Activated T-helper 1 cell treated with anti-CD3 and anti-CD28 coated beads, Interleukin-2, amount 50 U/mL, for 16 hours (primary cell): ENCODE data around the gene SLC49A4.

Experiments
- DNase-seq, 2 donors: peaks; one replicate each; pipeline ENCODE4 v3.0.0-alpha.2; 2020; ENCODE audit warnings: low read depth in 1 of 2, low spot score in 1 of 2

SLC49A4 gene

DNA sequence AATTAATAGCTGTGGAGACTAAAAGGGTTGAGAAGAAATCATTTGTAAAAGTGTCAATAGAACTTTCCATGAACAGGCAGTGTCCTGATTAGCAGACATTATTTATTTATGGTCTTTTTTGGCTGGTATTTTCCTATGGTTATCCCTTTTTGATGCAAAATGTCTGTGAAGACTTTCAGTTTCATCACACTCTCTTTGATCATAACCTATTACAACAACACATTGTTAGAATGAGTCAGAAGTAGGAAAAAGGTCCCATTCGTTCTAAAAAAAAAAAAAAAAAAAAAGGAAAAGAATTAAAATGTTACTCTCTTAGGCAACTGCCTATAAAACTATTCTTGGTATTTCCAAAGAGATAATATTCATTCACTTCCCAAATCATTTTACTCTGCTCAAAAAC is 62.1 kb downstream of the SLC49A4 start:
- DNase-seq, result no peak

DNA sequence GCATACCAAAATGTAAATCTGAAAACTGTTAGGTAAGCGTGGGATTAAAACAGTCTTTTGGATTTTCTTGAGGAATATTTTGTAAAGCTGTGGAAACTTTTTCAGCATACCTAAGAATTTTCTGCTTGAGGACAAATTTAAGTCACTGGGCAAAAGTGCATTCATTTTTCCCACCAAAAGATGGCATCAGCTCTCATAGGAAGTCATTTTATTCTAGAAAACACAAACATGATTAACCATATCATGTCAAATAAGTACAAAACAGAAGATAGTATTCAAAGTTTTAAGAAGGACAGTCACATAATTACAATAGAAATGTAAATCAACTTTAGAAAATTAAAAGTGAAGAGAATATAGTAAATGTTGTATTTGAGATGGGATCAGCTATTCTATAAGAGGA is 63.5 kb downstream of the SLC49A4 start:
- DNase-seq, result no peak

DNA sequence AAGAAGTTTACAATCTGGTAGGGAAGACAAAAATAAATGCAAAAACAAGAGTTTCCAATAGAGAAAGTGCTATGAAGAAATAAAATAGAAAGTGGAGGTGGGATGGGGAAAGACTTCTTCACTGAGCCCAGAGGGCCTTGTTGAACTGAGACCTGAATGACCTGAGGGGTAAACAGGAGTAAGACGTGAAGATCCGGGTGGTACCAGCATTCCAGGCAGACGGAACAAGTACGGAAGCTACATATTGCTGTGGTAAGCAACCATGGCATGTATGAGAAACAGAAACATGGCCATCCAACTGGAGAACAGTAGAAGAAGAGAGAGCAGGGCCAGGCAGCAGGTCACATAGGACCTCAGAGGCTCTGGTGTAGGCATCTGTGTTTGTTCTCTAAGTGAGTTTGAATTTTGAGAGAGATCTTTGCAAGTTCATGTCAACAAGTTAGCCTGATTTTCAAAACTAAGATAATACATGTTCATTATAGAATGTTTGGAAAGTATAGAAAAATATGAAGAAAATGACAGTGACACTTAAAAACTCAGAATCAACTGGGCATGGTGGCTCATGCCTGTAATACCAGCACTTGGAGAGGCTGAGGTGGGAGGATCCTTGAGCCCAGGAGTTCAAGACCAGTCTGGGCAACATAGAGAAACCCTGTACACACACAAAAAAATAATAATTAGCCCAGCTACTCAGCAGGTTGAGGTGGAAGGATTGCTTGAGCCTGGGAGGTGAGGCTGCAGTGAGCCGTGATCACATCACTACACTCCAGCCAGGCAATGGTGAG is 64.3 kb downstream of the SLC49A4 start:
- no peak for DNase-seq

DNA sequence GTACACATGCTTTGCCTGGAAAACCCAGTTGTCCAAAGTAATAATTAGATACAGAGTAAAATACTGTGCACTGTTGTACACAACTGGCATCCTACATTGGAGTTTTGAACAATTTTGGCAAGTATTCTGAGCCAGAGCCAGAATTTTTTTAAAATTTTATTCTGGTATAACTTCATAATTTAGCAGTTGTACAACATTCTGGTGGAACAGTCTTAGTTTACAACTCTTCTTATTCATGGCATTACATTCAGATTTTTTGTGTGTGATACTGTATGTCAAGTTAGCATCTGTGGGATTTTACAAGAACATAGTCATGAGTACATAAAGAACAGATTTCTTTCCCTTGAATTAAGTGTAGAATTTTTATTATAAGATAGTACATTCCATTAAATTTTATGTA is 67.5 kb downstream of the SLC49A4 start:
- no peak for DNase-seq

DNA sequence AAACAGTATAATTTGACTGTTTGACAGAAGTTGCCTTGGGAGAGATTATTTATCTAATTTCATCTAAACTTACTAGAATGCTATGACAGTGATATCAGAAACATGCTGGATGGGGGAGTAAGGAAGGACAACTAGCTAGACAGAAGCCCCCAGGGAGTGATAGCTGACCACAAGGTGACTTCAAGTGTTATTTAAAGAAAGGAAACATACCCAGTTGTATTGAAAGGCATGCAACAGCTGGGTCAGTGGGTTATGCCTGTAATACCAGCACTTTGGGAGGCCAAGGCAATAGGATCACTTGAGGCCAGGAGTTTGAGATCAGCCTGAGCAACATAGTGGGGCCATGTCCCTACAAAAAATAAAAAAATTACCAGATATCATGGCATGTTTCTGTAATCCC is 69.6 kb downstream of the SLC49A4 start:
- DNase-seq, result no peak

DNA sequence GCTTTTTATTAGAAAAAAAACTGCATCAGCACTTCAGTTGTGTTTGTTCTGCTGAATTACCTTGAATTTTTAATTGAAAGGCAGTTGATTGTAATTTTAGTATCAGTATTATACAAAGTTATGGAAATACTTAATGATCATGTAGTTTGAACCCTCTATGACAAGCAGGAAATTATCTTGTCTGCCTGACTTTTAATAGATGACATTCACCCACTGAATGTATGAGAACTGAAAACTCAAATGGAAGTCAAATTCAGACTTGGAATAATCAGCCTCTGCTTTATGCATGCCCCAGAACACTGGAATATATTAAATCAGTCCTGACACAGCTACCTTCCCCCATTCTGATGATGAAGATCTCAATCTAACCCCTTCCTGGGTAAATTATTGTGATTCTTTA is 73.5 kb downstream of the SLC49A4 start:
- DNase-seq, result no peak

DNA sequence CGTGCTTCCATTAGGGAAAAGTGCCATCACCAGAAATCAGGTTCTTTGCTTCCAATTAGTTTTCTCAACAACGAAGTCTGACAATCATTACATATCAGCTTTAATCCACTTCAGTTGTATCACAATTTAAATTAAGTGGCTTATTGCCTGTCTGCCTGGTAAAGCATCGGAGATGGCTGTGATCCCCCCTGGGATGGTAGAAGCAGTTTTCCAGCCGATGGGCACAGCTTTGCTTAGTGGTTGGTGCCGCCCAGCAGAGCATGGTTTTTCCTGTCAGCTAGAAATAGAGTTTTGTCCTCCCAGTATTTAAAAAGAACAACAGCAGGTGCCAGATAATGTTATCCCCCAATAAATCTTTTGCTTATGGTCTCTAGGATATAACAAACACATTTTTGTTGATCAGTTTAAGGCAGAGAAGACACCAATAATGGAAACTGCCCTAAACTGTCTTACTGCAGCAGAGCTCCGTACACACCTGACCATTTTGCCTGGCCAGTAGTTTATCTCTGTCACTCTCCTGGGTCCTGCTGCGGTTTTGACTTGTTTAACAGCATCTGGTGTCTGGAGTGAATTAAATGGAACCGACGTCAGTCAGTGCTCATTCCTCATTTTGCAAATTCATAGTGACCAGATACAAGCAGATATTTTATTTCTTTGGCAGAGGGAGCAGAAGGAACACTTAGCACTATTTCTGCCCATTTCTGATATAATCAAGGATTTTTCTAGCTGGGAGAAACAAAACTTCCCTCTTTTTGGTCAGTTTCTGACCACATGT is 79.1 kb downstream of the SLC49A4 start:
- no peak for DNase-seq

DNA sequence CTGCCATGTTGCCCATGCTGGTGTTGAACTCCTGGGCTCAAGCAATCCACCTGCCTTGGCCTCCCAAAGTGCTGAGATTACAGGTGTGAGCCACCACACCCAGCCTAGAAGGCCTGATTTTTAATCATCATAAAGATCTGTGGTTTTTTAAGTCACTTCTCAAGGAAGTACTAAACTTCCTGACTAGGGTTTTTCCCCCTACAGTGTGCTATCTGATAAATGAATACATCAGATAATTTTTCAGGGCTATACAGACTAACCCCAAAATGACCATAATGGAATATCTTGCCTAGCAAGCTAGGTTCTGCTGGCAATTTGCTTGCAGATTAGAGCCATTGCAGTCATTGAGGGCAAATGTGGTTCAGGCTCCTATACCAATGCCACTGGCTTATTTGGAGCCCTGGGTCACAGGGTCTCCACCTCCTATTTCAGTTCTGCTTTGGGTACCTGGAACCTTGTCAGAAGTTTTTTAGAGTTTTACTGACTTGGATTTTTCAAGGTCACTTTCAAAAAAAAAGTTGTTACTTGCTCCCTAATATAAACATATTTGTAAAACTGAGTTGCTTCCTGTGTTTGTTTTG is 80.8 kb downstream of the SLC49A4 start:
- DNase-seq, result no peak

GRCh38 chr3:122880173-122880572 is 85.3 kb downstream of the SLC49A4 start:
- no peak for DNase-seq

DNA sequence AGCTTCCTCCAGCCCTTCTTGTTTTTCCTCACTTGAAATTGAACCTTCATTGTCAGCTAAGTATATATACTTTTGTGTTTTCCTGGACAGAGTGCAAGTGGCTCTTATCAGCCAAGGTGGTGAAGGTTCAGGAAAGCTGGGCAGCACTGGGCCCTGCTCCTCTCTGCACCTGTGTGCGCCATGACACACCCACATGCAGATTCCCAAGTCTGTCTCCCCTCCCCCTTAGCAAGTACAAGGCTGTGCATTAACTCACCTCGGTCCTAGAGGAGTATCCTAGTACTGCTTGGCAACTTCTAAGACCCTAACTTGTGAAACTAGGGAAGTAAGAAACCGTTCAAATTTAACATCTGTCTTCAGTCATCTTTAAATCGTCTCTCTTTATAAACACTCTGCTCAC is 85.8 kb downstream of the SLC49A4 start:
- DNase-seq, result no peak

DNA sequence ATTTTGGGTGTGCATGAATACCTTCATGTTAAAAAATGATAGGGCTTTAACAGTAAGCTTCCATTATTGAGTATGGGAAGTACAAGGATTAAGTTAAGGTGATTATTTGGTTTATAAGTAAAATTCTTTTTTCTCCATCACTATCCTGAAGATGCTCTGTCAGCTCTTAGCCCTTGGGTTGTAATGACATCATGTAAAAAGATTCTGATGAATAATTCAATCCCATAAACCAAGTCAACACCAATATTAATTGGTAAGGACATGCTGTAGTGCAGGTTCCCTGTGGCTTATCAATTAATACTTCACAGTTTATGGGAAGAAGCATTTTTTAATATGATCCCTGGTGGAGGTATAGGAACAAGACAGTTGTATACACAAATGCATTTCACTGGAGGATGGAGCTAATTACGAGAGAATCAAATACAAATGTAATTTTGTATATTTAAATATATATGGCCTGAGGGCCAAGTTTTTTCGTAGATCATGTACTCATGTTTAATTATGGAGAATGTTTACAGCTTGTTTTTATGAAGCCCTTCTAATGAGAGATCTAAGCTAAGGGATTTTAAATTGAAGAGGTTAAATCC is 87.6 kb downstream of the SLC49A4 start:
- no peak for DNase-seq

DNA sequence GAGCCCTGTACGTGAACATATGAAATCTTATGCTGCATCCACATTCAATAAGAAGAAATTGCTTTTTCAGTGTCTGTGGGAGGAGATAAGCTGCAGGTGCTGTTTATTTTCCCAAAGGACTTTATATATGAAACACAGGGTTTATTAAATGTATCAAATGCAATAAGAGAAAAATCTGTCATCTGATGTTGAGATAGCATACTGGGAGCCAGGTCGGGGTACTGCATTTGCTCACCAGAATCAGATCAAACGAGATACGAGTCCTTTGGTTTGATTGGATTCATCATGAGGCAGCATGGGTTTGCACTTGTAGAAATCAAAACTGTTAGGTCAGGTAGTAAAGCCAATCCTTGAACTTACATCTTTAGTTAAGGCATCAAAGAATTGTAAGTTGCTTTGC is 91.4 kb downstream of the SLC49A4 start:
- no peak for DNase-seq

DNA sequence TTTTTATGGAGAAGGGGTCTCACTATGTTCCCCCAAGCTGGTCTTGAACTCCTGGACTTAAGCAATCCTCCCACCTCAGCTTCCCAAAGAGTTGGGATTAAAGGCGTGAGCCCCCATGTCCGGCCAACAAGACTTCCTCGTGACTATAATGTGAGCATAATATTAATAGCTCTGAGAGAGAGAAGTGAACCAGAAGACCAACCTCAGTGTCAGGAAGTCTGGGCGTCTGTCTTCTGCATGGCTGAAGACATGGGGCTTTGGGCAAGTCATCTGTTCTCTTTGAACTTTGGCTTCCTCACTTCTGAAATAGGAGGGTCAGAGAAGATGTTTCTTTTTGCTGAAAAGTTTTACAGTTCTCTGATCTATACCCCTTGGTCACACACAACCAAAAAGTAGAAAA is 92.1 kb downstream of the SLC49A4 start:
- no peak for DNase-seq

DNA sequence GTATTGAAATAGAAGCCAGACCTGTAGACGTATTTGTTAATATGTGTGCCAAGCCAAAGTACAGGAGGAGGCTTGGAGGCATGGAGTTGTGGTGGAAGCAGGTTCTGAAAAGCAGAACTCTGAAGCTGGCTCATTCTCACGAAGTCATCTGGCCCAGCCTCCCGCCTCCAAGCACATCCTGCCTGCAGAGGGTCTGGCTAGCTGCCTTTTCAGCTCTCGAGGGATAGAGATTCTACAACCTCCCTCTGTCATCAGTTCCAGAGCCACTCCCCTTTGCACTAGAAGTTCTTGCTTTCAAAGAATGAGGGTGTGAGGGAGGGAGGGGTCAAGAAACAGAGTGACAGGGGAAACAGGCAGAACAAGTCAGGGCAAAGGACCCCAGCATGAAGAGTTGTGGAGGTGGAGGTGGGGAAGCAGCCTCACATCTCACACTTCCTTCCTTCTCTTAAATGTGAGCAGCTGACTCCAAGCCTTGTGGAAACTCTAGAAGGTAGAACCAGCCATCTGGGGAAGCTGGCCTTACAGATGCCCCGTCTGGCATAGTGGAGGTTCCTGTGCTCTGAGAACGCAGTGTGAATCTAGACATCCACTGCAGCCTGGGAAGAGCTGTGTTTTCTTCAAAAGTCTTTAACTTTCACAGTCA is 95.3 kb downstream of the SLC49A4 start:
- no peak for DNase-seq

DNA sequence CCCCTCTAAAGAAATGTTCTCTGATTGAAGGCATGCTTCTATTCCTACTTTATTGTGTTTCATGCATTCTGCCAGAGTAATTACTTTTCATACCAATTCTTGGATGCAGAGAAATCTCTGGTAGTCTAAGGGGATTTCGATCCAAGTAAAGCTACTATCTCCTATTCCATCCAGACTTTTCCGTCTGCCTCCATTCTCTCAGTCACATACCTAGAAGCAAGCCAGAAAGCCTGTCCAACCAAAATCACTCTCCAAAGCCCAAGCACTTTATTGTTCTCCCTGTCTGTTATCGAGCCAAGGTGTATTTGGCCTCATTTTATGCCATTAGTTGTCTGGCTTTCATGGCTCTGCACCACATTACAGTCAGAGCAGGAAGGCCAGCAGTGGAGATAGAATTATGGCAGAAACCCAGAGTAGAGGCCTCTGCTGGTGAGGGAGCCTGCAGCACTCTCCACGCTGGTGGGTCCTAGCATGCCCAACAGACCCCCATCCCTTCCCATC is 95.9 kb downstream of the SLC49A4 start:
- DNase-seq, result no peak

DNA sequence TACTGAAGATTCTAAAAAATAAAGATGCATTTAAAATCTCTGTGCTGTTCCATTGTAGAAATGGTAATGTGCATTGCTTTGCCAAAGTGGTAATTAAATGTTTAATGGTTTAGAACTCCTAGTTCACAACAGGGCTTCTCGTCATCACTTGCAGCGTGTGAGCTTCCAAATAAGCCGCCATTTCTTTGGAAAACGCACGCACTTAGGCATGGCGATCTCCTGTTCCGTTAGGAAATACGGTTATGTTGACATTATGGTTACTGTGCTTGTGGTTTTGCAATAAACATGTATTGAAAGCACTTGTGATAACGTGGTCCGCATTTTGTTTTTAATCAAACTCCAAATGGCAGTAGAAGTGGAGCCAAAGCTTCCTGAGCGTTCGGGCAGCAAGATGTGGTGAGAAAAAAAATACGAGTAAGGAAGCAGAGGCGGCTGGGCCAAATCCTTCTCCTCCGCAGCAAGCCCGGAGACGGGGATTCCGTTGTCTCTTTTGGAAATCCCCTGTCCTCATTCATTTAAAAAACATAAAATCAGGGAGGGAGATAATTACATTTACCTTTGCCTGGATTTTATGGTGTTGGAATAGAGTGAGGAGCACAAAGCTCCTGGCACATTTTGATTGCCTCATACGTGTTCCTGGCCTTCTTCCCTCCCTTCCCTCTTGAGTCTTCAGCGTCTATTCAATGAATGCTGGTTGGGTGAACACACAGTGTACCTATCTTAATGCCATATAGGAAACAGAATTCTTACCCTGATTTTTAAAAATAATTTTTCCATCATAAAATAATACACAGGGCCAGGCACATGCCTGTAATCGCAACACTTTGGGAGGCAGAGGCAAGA is 97.5 kb downstream of the SLC49A4 start:
- DNase-seq, result no peak

GRCh38 chr3:122893282-122893681 is 98.4 kb downstream of the SLC49A4 start:
- no peak for DNase-seq

DNA sequence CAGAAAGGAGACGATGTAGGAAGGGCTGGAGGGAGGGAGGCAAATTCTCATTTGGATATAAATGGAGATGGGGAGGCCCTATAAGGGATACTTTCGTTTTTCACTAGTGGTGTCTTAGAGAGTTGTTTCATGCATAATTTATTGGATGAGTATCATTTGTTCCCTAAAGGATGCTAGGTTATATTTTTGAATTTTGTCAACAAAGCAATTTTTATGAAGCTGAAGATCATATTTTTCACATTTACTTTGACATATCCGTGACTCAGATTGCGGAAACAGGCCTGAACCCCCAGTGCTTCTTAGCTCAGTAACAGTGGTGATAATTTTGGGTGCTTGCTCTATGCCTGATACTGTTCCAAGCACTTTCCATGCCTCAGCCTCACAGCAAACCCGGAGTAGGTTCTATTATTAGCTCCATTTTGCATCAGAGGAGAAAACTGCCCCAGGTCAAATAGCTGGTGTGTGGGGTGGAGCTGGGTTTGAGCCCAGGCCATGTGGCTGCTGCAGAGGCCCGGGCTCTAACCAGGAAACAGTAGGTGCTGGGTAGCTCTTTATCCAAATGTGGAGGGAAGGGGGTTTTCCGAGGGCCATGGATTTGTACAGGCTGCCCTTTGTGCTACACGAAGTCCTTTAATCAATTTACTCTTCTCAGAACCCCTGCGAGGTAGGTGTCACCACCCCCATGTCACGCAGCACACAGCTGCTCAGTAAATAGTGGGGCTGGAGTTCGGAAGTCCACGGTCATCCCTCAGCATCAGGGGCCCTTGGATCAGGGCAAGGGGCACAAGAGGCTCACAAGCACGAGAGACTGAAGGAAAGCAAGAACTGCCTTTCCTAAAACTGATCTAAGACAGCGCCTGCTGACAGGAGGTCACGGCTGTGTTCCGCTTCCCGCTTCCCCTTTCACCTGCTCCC is 99.1 kb downstream of the SLC49A4 start:
- DNase-seq, result no peak

DNA sequence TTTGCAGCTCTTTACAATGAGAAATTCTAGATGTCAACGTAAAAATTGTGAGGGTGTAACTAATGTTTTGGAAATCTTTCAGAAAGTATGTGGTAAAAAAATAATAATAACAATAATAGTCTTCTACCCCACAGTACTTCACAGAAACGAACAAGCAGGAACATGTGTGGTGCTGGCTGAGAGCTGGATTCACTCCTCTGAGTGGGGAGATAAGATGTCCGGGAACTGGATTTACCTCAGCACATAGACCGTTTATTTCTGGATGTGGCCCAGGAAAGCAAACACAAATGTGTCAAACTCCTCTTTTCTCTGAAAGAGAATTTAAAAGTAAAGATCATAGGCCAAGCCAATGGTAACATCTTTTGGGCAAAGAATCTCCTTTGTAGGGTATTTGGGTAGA is 103.4 kb downstream of the SLC49A4 start:
- no peak for DNase-seq
